T-helper 1 cell (primary cell): Measurements from ENCODE around the gene PCTP.

Experiments used
- DNase-seq, 5 donors: peaks; one replicate each; pipeline ENCODE4 v3.0.0-alpha.2; 2012 to 2020

PCTP gene

DNA sequence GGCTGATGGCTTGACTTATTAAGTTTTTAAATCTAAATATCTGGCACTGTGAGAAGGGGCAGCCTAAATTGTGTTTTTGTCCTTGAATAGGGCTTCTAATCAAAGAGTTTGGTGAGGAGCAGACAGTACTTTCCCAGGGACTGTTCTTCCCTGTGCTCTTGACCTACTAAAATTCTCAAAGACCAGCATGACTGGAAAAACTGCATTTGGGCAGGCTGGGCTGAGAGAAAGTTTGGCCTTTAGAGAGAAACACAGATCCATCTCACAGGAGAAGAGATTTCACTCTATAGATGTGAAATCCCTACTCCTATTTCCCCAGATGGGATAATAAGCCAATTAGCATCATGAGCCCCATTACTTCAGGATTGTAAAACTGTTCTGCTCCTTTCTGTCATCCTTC, 7.3 kb downstream of the PCTP start:
- DNase-seq = no peak

GRCh38 chr17:55760643-55761355, 9.9 kb downstream of the PCTP start:
- no peak for DNase-seq

DNA sequence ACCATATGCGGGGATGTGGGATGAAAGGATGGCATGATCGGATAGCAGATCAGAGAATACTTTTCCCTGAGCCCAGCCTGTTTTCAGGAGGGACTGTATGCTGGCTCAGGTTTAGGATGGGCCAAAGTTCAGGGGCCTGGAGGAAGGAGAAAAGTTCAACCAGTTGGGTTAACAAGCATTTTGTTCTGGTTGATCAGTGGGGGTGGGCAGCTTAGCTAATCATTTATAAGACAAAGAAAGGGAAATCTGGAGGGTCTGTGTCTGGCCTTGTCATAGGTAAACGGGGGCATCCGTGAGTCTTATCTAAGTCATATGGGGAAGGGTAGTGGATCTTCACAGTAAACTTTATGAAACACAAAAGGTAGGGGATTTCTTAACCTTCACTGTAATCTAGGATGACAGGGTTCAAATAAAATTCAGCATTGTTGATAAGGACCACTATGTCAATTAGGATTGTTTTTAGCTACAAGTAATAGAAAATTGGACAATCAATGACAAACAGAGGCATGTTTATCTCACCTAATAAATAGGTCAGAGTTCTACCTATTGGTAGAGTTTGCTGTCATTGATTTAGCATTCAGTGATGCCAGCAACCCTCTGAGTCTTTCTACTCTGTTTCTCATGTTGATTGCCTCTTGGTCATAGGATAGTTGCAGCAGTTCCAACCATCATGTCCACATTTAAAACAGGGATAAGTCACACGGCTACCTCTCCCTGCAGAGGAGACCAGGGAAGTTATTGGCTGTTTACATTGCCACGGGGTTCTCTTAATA, 11.4 kb downstream of the PCTP start:
- DNase-seq = no peak

DNA sequence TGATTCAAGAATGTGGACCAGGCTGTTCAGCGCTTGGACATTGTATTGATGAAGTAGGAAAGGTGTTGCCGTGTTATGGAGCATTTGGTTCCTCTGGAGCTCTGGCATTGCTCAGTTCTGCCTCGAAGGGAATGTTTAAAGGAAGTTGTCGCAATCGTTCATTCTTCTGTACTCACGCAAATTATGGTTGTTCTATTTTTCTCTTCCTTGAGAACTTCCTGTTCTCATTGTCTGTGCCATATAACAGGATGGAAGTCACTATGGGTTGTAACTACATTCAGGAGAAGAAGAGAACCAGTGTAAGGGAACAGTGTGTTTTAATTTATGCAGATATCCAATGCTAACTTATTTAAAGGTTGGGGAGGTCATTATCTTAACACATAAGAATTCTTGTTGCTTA, 13.0 kb downstream of the PCTP start:
- DNase-seq = no peak

- no peak for DNase-seq
These were observed 13.8 kb downstream of the PCTP start for GRCh38 chr17:55764610-55765009.

GRCh38 chr17:55765472-55765871, 14.6 kb downstream of the PCTP start:
- no peak for DNase-seq

DNA sequence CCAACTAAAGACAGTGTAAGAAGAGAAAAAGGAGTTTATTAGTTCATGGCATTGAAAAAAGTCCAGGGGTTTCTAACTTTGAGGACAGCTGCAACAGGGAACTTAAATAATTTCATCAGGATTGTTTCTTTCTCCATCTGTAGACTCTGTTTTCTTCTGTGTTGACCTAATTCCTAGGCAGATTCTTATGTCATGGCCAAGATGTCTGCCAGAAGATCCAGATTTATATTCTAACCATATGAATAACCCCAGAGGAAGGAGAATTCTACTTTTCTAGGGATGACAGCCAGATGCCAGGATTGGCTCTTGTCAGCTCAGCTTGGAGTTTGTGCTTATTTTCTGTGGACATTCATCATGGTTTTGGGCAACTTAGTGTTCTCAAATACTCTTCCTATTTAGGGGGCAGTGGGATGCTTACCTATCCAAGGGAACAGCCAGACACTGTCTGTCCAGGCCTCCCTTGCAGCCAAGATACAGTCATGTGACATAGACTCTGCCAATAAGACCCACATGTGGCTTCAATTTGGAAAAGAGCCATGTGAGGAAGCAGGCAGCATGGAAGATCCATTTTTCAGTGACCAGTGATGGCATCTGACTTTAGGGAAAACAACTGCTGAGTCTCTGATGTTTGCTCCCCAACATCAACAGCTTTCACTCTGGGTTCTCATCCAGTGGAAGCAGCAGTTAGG, 18.2 kb downstream of the PCTP start:
- no peak for DNase-seq

DNA sequence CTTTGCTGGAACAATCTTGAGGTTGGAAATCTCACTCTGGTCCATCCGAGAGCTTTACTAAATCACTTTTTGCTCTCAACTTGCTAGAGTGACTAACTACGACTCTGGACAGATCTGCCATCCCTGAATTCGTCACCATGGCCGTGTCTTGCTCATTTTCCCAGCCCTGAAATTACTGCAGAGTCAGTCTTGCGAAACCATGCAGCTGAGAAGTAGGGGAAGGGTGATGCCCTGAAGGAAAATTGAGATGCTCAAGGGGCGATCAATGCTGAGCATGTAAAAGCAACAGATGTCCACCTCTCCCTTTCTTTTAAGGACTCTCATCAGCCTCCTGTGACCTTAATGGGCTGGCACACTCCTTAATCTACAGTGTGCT, 18.8 kb downstream of the PCTP start:
- DNase-seq = no peak

DNA sequence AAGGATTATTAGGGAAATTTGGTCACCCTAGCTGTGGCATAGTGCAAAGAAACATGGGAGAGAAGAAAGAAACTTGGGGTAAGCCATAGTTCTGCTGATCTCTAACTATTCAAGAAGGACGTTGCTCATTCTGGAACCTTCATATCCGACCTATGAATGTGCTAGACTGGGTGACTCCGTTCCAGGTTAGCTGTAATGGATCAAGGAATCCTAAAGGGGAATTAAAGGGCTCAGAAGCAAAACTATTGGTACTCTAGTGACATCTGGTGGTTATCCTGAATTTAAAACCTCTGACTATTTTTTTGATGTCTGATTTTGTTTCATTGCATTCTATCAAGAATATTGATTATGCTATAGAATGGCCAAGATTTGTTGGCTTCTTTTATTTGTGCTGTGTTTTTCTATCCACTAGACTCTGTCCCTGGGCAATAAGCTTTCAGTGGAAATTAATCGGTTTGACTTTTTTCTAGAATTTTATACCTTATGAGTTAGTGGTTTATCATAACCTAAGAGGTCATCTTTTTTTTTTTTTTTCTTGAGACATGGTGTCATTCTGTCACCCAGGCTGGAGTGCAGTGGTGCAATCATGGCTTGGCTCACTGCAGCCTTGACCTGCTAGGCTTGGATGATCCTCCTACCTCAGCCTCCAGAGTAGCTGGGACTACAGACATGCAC, 19.5 kb downstream of the PCTP start:
- no peak for DNase-seq

DNA sequence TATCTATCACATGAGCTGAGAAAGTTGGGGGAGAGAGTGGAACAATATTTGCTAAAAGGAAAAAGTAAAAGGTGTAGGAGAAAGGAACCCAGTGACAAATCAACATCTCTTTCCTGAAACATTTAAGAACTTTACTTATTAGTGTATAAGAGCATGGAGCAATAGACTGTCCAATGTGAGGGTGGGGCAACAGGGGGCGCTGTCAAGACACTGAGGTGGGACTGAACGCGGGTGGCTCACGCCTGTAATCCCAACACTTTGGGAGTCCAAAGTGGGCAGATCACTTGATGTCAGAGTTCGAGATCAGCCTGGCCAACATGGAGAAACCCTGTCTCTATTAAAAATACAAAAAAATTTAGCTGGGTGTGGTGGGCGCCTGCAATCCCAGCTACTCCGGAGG, 21.2 kb downstream of the PCTP start:
- no peak for DNase-seq

- no peak for DNase-seq
These were observed 22.8 kb downstream of the PCTP start for GRCh38 chr17:55773671-55774070.

GRCh38 chr17:55774846-55775271, 24.0 kb downstream of the PCTP start:
- DNase-seq = no peak

DNA sequence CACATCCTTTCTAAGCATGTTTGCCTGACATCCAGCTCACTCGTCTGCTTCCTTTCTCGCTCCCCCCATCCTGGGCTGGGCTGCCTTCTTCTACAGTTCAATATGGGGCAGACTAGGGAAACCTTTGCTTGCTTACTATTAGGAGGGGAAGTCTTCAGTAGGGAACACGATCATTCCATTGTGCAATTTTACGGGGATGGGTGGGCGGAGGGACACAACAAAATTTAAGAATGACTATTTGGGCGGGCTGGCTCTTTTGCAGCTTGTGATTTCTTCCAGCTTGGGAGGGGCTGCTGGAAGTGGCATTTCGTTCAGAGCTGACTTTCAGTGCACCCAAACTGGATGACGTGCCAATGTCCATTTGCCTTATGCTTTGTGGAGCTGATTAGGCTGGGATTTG, 25.4 kb downstream of the PCTP start:
- no peak for DNase-seq

DNA sequence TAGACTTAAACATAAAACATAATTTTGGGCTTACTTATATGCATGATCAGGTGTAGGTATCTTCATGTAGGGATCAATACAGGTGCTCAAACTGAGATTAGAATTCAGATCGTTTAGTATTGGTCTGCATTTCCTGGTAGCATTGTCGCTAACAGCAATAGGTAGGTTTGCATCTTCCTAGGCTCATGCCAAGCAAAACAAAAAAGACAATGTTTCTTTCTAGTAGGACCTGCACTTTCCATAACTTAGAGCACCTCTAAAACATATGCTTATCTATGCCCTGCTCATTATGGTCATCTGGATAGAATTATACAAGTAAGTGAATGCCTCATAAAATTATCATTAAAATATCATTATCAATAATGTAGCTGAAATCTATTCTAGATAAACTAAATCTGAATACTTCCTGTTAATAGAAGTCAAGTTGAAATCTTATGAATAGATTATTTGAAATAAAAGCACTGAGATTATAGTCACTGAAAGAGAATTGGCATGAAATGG, 26.7 kb downstream of the PCTP start:
- DNase-seq = no peak

DNA sequence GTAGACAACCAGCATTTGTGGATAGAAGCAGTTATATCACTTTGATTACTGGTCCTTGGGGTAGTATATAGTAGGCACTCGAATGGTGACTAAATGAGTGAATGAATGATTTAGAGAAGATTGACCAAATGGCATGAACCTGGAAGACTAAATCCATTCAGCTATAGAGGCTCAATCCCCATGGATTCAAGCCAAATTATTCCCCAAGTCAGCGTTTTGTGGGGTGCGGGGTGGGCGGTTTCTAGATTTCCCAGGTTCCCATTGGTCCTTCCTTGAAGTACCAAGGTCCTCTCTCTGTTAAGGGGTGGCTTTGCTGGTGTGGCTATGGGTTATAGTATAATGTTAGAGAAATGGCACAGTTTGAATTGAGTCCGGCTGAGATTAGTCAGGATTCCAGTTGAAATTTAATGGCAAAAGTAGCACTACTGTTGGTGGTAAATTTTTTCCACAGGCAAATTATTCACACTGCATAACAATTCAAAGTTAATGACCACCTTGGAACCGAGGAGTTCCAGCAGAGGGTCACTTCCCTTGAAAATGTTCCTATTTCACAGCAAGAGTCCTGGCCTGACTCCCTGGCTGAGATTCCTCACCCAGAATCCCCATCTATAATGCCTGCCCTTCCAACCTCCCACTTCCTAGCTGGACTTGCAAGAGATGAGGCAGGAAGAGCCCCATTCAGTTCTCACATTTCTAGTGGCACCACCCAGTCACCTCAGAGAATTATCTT, 27.7 kb downstream of the PCTP start:
- DNase-seq = no peak

DNA sequence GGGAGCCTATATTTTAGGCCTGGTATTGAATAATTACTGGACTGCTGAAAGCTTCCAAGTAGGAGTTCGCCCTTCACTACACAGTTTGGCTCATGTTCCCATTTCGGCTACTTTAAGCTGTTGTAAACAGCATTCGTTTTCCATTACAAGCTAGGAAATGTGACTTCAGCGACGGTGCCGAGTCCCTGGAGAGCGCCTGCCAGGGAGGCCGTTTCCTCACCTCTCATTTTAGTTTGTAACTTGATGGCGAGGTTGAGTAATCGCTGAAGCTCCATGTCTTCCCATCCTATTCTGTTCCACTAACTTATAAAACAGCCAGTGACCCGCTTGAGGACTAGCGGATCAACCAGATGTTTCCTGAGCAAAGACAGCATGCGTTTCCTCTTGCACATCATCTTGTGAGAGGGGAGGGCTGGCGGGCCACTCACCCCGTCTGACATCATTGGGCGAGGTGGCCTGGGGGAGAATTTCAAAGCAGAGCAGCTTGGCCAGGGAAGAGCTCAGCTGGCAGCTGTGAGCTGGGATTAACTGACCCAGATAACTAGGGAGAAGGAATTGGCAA, 32.9 kb downstream of the PCTP start:
- no peak for DNase-seq

- DNase-seq = no peak
These were observed 33.8 kb downstream of the PCTP start for GRCh38 chr17:55784666-55785065.

DNA sequence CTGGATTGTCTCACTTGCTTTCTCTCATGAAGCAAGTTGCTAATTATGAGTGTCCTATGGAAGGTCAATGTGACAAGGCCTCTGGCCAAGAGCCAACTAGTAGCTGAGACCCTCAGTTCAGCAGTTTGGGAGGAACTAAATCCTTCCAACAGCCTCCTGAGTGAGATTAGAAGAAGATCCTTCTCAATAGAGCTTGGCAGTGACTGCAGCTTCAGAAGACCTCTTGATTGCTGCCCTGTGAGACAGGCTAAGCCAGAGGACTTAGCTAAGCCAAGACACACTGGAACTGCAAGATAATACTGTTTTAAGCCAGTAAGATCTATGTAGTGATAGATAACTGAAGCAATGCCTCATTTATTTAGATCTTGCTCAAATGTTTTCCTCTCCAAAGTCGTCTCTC, 34.3 kb downstream of the PCTP start:
- DNase-seq = no peak

- no peak for DNase-seq
These were observed 42.4 kb downstream of the PCTP start for GRCh38 chr17:55793272-55793671.

DNA sequence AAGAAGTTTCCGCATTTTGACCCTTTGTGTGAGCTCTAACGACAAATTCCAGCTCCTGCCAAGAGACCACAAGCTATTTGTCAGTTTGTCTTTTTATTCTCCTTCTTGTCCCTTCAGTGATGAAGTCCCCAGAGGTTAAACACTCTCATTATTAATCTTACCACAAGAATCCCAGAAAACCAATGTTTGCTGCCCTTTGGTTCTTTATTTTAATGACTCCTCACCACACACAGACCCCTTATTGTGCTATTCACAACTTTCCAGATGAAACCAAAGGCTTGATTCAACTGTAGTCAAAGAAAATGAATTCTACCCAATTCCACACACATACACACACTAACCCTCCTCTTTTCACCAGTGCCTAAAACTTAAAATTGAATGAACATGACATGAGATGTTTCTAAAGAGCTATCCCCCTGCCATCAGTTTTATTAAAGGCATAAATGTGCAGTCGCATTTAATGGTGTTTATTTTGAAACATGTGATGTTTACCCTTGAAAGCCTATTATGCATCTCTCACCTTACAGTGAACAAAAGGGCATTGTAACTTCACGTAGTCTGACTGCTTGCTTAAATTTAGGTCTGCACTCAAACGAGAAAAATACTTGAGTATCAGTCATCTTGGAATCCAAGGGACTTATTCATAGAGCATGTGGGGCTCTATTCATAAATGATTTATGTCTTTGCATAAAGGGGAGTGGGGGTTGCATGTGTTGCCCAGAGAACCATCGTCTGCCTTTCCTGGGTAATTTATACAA, 44.1 kb downstream of the PCTP start:
- DNase-seq = no peak
